BJ (cell line): ENCODE measurements around the gene NCAN. TPM values are rescaled to one million over a fixed set of nuclear protein-coding genes. Genes with fewer than 3 reads are reported as not detected.

Source experiments
- CTCF ChIA-PET: fragments of 350-600 bp; formaldehyde crosslinking; extraction: SDS; loops from one replicate; lab custom pipeline; 2021; ENCODE audit warnings: antibody characterized with exemption, inconsistent platforms; lab: Yijun Ruan, JAX
- POLR2A ChIA-PET: fragments of 300-600 bp; sonication (Branson Sonifier 250); formaldehyde crosslinking; extraction: SDS; loops from one replicate; lab custom pipeline; 2021; ENCODE audit warnings: antibody characterized with exemption; lab: Charles Lee
- DNase-seq: peaks from one replicate; pipeline ENCODE4 v3.0.0-alpha.2; 2011; ENCODE audit warnings: low read depth
- H3K27me3 ChIP-seq: 2 replicates; pipeline ENCODE4 v1.6.0; 2011; ENCODE audit warnings: low read length; ENCODE audit not compliant: control insufficient read depth, insufficient read depth
- H3K36me3 ChIP-seq: 2 replicates; pipeline ENCODE4 v1.5.1; 2011; ENCODE audit warnings: low read length; ENCODE audit not compliant: control insufficient read depth, insufficient read depth
- H3K4me3 ChIP-seq: 2 replicates; pipeline ENCODE4 v1.5.1; 2011; ENCODE audit warnings: low read depth, mild to moderate bottlenecking, control low read depth, low read length
- CTCF ChIP-seq: IDR thresholded peaks from 2 replicates; pipeline ENCODE4 v1.5.1; 2011; ENCODE audit warnings: low read depth, mild to moderate bottlenecking, control low read depth, inconsistent platforms, low read length, moderate library complexity; ENCODE audit not compliant: insufficient read depth
- polyA plus RNA-seq: library from polyadenylated mRNA; depleted of rRNA; stranded (reverse); fragments of >200 nt; gene quantifications from 2 replicates; pipeline ENCODE4 v1.2.3, GENCODE V29; 2011

Gene NCAN
- polyA plus RNA-seq, 1 experiment = not detected

GRCh38 chr19:19257137-19257536 lies 45.4 kb downstream of the NCAN start:
- CTCF ChIA-PET = no interaction called here
- no peak overlapping the region for H3K4me3 ChIP-seq
- POLR2A ChIA-PET = no interaction called here
- H3K27me3 ChIP-seq = peaks cover 9% of the 10 kb centered on the region
- TF ChIP-seq CTCF = no peak
- no peak for DNase-seq
- H3K36me3 ChIP-seq = no peaks in the 10 kb centered on the region

GRCh38 chr19:19257836-19258588 lies 46.3 kb downstream of the NCAN start:
- no peak overlapping the region for H3K4me3 ChIP-seq
- TF ChIP-seq CTCF = no peak
- DNase-seq = no peak
- ChIA-PET CTCF (no interaction called here), POLR2A (no interaction called here)
- no peaks in the 10 kb centered on the region for H3K36me3 ChIP-seq
- peaks cover 17% of the 10 kb centered on the region for H3K27me3 ChIP-seq

GRCh38 chr19:19258589-19259338 lies 47.0 kb downstream of the NCAN start:
- DNase-seq = no peak
- POLR2A ChIA-PET = no interaction called here
- TF ChIP-seq CTCF = no peak
- H3K36me3 ChIP-seq = no peaks in the 10 kb centered on the region
- H3K4me3 ChIP-seq = no peak overlapping the region
- CTCF ChIA-PET = no interaction called here
- H3K27me3 ChIP-seq = peaks cover 20% of the 10 kb centered on the region

- no peak for TF ChIP-seq CTCF
These were observed 48.0 kb downstream of the NCAN start for GRCh38 chr19:19259741-19260140.

GRCh38 chr19:19260417-19261214 lies 48.9 kb downstream of the NCAN start:
- DNase-seq = no peak
- ChIA-PET POLR2A (interaction anchor here (0.7 kb wide), 1 partner anchor 45 kb away, joined by 4 read pairs; no protein-coding TSS in a partner anchor), CTCF (no interaction called here)
- Histone ChIP-seq H3K4me3 (no peak overlapping the region), H3K36me3 (no peaks in the 10 kb centered on the region), H3K27me3 (peaks cover 20% of the 10 kb centered on the region)
- no peak for TF ChIP-seq CTCF

More at GRCh38 chr19:19259741-19260140, 48.0 kb downstream of the NCAN start:
- DNase-seq = no peak
- CTCF ChIA-PET = no interaction called here
- Histone ChIP-seq H3K4me3 (no peak overlapping the region), H3K36me3 (no peaks in the 10 kb centered on the region), H3K27me3 (peaks cover 20% of the 10 kb centered on the region)
- POLR2A ChIA-PET = no interaction called here
